DMS153 (cell line): ENCODE data around the gene MAN1B1.

Experiments used
- DNase-seq: peaks from one replicate; lab custom pipeline; 2025; lab: John Stamatoyannopoulos, UW

Gene MAN1B1

DNA sequence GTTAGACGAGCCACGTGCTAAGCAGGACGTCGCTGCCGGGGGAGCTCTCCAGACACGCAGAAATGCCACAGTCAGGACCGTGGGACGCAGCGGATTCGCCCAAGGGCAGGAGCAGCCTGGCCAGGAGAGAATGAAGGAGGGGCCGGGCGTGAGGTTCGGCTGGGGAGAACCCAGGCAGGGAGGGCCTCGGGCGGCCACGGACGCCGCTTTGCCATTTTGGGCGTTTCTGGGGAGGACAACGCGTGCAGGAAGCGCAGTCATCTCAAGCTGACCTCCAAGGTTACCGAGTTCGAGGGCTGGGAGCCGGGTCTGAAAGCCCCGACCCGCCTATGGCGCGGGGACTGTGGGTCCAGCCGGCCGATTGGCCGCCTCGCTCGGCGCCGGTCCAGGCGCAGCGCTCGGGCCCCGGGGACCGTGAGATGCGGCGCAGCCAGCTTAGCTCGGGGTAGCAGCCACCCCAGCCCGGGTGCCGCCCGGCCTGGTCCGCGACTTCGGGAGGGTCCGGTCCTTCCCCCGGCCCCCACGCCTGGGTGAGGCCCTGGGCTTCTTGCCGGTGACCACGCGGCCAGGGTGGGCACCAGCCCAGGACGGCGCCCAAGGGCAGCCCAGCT, 760 bp upstream of the MAN1B1 start:
- DNase-seq: no peak

GRCh38 chr9:137087409-137087925, 682 bp downstream of the MAN1B1 start:
- DNase-seq: no peak

- no peak for DNase-seq
Measured at GRCh38 chr9:137088121-137088520, 1.3 kb downstream of the MAN1B1 start.

GRCh38 chr9:137089232-137089947, 2.6 kb downstream of the MAN1B1 start:
- DNase-seq: no peak

DNA sequence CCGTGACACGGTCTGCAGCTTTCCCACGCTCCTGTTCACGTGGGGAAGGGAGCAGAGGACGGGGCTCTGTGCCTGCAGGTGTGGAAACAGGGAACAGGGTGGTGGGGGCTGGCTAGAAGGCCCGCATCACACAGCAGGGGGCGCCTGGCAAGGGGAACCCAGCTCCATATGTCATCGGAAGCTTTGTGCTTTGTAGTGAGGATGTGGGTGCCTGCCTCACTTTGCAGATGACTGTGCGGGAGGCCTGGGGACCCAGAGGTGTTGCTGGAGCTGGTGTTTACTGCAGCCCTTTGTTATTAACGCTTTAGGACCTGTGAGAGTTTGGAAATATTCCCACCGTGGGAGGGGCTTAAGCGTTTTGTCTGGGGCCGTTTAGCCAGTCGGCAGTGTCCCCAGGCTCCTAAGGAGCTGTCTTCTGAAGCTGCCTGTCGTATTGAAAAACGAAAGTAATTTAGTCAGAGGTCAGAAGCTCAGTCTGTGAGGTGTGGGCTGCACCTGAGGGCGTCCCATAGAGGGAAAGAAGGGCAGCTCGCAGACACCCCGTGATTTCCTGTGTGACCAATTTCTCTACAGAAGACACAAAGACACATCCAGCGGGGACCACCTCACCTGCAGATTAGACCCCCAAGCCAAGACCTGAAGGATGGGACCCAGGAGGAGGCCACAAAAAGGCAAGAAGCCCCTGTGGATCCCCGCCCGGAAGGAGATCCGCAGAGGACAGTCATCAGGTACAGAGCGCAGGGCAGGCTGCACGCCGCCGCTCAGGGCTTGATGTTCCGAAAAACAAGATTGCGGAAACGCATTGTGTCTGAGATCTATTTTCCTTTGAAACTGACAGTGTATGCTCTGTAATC, 9.1 kb downstream of the MAN1B1 start:
- no peak for DNase-seq

- DNase-seq: no peak
Measured at GRCh38 chr9:137096785-137097546, 10.2 kb downstream of the MAN1B1 start.

DNA sequence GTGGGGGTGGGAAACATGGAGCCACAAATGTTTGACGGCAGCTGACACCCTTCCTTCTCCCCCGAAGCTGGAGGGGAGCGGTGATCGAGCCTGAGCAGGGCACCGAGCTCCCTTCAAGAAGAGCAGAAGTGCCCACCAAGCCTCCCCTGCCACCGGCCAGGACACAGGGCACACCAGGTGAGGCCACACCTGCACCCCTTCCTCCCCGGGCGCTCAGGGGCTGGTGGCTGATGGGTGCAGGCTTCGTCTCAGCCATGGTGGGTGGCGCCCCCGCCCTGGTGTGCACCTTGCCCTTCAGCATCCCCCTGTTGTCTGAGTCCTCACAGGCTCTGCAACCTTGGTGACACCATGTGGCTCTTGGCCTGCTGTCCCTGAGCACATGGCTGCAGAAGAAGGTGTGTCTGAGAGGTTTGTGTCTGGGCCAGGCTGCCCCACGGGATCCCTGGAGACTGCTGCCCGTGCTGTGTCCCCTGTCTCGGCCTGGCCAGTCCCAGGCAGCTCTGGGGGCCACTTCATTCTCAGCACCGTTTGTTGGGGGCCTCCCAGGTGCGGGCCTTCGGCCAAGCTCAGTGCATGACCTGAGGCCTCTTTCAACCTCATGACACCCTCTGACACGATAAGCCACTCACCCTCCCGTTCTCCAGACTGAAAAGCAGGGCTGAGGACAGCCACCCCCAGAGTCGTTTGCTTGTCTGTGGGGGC, 11.1 kb downstream of the MAN1B1 start:
- DNase-seq: no peak

DNA sequence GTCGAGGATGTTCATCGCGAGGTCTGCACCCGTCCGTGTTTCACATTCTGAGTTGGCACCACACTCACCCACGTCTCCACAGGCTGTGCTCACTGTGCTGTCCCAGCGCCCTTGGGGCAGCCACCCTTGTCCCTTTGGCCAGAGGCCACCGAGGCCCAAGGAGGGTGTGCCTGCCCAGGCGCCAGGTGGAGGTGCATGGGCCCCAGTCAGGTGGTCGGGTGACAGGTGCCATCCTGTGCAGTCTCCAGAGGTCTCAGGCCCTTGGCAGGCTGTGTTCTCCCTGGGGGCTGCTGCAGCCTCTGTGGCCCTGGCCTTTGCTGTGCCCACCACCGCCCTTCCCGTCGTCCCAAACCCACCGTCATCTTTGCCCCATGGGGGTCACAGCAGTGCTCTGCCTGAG, 12.4 kb downstream of the MAN1B1 start:
- no peak for DNase-seq

DNA sequence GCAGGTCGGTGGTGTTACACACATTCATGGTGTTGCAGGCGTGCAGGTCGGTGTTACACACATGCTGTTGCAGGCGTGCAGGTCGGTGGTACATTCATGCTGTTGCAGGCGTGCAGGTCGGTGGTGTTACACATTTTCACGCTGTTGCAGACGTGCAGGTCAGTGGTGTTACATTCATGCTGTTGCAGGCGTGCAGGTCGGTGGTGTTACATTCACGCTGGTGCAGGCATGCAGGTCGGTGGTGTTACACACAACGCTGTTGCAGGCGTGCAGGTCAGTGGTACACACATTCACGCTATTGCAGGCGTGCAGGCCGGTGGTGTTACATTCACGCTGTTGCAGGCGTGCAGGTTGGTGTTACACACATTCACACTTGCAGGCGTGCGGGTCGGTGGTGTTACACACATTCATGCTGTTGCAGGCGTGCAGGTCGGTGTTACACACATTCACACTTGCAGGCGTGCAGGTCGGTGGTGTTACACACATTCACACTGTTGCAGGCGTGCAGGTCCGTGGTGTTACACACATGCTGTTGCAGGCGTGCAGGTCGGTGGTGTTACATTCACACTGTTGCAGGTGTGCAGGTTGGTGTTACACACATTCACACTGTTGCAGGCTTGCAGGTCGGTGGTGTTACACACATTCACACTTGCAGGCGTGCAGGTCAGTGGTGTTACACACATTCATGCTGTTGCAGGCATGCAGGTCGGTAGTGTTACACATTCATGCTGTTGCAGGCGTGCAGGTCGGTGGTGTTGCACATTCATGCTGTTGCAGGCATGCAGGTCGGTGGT, 16.6 kb downstream of the MAN1B1 start:
- DNase-seq: no peak

DNA sequence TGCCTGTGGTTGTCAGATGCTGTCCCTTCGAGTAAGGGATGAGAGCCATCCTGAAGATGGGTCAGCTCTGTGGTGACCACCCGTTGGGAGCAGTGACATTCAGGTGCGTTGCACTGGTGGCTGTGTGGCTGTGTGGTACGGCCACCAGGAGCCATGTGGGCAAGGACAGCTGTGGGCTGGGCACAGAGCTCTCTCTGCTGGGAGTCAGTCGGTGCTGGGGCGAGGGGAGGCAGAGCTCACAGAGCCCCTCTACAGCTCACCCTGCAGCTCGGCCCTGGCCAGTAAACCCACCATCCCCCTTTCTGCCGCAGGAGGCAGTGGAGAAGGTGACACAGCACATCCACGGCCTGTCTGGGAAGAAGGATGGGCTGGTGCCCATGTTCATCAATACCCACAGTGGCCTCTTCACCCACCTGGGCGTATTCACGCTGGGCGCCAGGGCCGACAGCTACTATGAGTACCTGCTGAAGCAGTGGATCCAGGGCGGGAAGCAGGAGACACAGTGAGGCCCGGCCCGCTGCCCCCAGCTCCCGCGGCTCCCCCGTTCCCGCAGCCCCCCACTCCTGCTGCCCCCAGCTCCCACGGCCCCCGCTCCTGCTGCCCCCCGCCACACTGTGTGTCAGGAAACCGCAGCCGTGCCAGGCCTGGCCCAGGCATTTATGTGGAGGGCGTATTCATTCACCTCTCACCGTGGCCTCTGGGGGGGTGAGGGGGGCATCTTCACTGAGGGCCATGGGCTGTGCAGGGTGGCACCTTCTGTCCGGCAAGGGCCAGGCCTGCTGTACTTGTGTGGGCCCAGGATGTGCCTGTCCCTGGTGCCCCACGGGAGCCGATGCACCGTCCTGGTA, 19.3 kb downstream of the MAN1B1 start:
- no peak for DNase-seq

DNA sequence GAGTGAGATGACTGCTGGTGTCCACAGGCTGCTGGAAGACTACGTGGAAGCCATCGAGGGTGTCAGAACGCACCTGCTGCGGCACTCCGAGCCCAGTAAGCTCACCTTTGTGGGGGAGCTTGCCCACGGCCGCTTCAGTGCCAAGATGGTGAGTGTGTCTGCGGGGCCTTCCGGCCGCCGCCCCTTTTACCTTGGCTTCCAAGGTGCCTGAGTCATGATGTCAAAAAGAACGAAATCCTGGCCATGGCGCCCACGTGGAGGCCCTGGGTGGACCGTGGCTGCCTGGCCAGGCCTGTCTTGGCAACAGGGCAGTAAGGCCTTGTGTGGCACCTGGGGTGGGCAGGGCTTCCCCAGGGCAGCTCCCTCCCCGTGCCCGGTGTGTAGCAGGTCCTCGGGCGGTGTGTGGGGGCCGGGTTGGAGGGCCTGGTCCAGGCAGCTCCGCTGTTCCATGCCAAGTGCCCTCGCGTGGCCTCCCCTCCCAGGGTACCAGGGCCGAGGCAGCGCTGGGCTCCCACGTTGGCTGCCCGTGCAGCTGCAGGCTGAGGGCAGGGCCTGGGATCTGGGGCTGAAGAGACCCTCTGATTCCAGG, 20.0 kb downstream of the MAN1B1 start:
- no peak for DNase-seq

DNA sequence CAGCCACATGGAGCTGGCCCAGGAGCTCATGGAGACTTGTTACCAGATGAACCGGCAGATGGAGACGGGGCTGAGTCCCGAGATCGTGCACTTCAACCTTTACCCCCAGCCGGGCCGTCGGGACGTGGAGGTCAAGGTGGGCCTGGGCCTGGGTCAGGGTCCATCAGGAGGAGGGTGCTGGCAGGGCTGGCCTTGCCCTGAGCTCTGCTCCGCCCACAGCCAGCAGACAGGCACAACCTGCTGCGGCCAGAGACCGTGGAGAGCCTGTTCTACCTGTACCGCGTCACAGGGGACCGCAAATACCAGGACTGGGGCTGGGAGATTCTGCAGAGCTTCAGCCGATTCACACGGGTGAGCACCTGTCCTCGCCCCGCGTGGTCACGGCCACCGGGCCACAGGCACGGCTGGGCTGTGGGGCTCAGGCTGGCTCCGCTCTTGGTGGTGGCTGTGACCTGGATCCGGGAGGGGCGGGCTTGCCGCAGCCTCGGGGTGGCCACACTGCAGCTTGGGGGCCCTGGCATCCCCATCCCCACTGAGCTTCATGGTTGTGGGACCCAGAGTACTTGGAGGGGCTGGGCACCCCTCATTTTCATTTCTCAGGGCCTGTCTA, 20.6 kb downstream of the MAN1B1 start:
- no peak for DNase-seq

GRCh38 chr9:137107982-137108381, 21.2 kb downstream of the MAN1B1 start:
- no peak for DNase-seq

DNA sequence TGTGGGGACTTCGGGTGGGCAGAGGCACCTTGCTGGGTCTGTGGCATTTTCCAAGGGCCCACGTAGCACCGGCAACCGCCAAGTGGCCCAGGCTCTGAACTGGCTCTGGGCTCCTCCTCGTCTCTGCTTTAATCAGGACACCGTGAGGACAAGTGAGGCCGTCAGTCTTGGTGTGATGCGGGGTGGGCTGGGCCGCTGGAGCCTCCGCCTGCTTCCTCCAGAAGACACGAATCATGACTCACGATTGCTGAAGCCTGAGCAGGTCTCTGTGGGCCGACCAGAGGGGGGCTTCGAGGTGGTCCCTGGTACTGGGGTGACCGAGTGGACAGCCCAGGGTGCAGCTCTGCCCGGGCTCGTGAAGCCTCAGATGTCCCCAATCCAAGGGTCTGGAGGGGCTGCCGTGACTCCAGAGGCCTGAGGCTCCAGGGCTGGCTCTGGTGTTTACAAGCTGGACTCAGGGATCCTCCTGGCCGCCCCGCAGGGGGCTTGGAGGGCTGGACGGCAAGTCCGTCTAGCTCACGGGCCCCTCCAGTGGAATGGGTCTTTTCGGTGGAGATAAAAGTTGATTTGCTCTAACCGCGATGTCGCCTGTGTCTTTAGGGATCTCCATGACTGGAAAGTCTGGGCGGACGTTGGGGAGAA, 21.9 kb downstream of the MAN1B1 start:
- DNase-seq: no peak

DNA sequence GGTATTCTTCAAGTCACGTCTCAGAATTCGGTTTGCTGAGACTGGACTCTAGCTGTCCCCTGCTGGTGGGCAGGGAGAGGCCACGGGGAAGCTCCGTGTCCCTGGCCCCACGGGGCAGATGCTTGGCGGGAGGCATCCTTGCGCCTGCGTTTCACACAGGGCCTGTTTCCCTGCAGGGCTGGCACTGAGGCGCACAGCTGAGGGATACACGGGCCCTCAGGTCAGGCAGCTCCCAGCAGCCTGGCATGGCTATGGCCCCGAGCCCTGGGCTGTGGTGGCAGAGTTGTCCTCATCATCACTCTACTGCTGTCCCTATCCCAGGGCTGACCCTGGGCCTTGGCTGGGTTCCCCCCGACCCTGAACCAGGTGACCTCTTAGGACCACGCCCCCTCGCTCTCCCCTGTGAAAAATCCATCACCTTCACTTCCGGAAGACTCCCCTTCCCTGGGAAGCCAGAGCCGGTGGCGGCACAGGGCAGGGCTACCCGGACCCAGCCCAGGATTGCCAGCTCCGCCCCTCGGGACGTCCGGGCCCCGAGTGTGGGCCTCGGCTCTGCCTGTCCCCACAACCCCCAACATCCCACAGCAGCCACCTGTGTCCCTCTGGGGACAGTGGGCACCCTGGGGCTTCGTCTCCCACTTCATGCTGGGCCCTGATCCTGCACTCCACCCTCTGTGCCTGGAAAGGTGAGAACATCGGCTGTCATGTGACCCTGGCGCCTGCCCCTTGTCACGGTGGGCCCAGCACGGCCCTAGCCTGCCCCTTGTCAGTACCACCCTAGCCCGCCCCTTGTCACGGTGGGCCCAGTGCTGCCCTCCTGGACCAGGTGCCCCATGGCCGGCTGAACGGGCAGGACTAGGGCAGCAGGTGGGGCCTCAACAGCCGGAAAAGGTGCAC, 22.7 kb downstream of the MAN1B1 start:
- no peak for DNase-seq

DNA sequence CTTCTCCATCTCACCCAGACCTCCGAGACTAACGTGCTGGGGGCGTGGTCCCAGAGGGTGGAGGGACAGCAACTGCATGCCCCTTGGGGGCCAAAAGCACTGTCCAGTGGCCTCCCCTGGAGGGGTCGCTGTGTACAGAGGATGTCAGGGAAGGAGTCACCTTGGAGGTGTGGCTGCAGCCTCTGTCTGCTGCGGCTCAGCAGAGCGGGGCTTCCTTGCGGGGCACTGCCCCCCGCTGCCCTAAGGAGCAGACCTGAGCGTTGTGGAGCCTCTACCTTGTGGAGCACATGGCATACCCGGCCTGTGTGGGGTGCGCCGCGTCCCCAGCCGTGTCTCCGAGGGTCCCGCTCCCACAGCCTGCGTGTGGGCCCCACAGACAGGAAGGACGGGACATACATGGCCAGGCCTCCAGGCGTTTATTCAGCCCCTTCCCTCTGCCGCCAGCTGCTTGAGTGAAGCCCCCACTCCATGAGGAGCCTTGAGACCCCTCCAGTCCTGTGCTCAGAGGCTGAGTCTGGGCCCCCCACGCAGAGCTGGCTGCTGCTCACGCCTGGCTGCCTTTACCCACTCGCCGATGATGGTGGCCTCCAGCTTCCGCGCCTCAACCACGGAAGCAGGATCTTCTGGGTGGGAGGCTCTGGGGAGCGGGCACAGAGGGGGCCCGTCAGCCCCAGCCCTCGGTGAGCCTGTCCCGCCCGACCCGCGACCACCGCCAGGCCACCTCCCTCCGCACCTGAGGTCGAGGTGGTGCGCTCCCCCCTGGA, 23.5 kb downstream of the MAN1B1 start:
- DNase-seq: no peak
